ENCODE data around the gene RGS8. TPM values are rescaled to one million over a fixed set of nuclear protein-coding genes. Genes with fewer than 3 reads are reported as not detected.

The RGS8 gene
- polyA plus RNA-seq, 3 donors = not detected

- no peak overlapping the region for H2AFZ ChIP-seq (ENCODE audit: insufficient read depth, low read depth, low read length, poor library complexity, severe bottlenecking)
- H3K36me3 Mint-ChIP-seq = no peaks in the 10 kb centered on the region
- no peak overlapping the region for H3K4me3 Mint-ChIP-seq
- H3K9ac ChIP-seq (ENCODE audit: insufficient read depth, low read length, poor library complexity, severe bottlenecking) = no peak overlapping the region
- H3K27ac Mint-ChIP-seq = no peak overlapping the region
- no peaks in the 10 kb centered on the region for H3K9me3 ChIP-seq (replicated peaks in 1 of 2; ENCODE audit: control insufficient read depth in 1 of 2, insufficient read depth in 1 of 2, low read length in 2 of 2)
- no peak for TF ChIP-seq CTCF (IDR thresholded peaks at IDR 0.05)
- no peaks in the 10 kb centered on the region for H4K20me1 ChIP-seq (ENCODE audit: insufficient read depth, low read length)
- no peak for DNase-seq
- no CpG with 5 or more reads among the region's 7 CpGs for WGBS (ENCODE audit: insufficient coverage)
- H3K4me2 ChIP-seq (replicated peaks; ENCODE audit: extremely low read depth, low read length, poor library complexity, severe bottlenecking) = no peak overlapping the region
- H3K4me3 ChIP-seq (replicated peaks in 1 of 3; ENCODE audit: low read depth in 2 of 3, low read length in 3 of 3) = no peak overlapping the region
- no peak overlapping the region for H3K27ac ChIP-seq (ENCODE audit: low read depth in 1 of 2, low read length in 2 of 2)
- H3K4me1 Mint-ChIP-seq = no peaks in the 10 kb centered on the region
- no peaks in the 10 kb centered on the region for H3K27me3 ChIP-seq (ENCODE audit: control insufficient read depth in 2 of 2, insufficient read depth in 2 of 2, low read length in 2 of 2)
- H3K79me2 ChIP-seq (ENCODE audit: insufficient read depth, low read length) = no peaks in the 10 kb centered on the region
- no peaks in the 10 kb centered on the region for H3K4me1 ChIP-seq (ENCODE audit: control insufficient read depth in 1 of 2, insufficient read depth in 2 of 2, low read length in 2 of 2)
- intact Hi-C loops (cut with micrococcal nuclease) = no loop called here
- peaks cover 0 to 5% (median 0%) of the 10 kb centered on the region in 7 donors for H3K9me3 Mint-ChIP-seq
- H3K27me3 Mint-ChIP-seq (ENCODE audit: low read depth in 3 of 3) = peaks cover 0 to 7% (median 4%) of the 10 kb centered on the region in 3 donors
- H3K36me3 ChIP-seq (replicated peaks in 1 of 2; ENCODE audit: control insufficient read depth in 1 of 2, insufficient read depth in 2 of 2, low read length in 2 of 2) = no peaks in the 10 kb centered on the region
Measured at GRCh38 chr1:182649041-182649440, 35.3 kb downstream of the RGS8 start.

- no peak overlapping the region for H2AFZ ChIP-seq (ENCODE audit: insufficient read depth, low read depth, low read length, poor library complexity, severe bottlenecking)
- H3K9me3 Mint-ChIP-seq = peaks cover 0 to 5% (median 0%) of the 10 kb centered on the region in 7 donors
Measured at GRCh38 chr1:182646739-182647138, 37.6 kb downstream of the RGS8 start.

More at GRCh38 chr1:182646739-182647138, 37.6 kb downstream of the RGS8 start:
- Histone ChIP-seq H3K27ac (ENCODE audit: low read depth in 1 of 2, low read length in 2 of 2) (no peak overlapping the region), H3K79me2 (ENCODE audit: insufficient read depth, low read length) (no peaks in the 10 kb centered on the region), H3K9ac (ENCODE audit: insufficient read depth, low read length, poor library complexity, severe bottlenecking) (no peak overlapping the region), H3K4me3 (replicated peaks in 1 of 3; ENCODE audit: low read depth in 2 of 3, low read length in 3 of 3) (no peak overlapping the region), H3K4me2 (replicated peaks; ENCODE audit: extremely low read depth, low read length, poor library complexity, severe bottlenecking) (no peak overlapping the region), H3K27me3 (ENCODE audit: control insufficient read depth in 2 of 2, insufficient read depth in 2 of 2, low read length in 2 of 2) (no peaks in the 10 kb centered on the region), H3K4me1 (ENCODE audit: control insufficient read depth in 1 of 2, insufficient read depth in 2 of 2, low read length in 2 of 2) (no peaks in the 10 kb centered on the region), H3K36me3 (replicated peaks in 1 of 2; ENCODE audit: control insufficient read depth in 1 of 2, insufficient read depth in 2 of 2, low read length in 2 of 2) (no peaks in the 10 kb centered on the region), H3K9me3 (replicated peaks in 1 of 2; ENCODE audit: control insufficient read depth in 1 of 2, insufficient read depth in 1 of 2, low read length in 2 of 2) (no peaks in the 10 kb centered on the region), H4K20me1 (ENCODE audit: insufficient read depth, low read length) (no peaks in the 10 kb centered on the region)
- Mint-ChIP-seq H3K27ac (no peak overlapping the region), H3K27me3 (ENCODE audit: low read depth in 3 of 3) (peaks cover 2 to 7% (median 4%) of the 10 kb centered on the region in 3 donors), H3K4me3 (no peak overlapping the region), H3K4me1 (no peaks in the 10 kb centered on the region), H3K36me3 (no peaks in the 10 kb centered on the region)
- intact Hi-C loops (cut with micrococcal nuclease) = no loop called here
- TF ChIP-seq CTCF (IDR thresholded peaks at IDR 0.05) = no peak
- 95% methylated on average over 2 of the region's 2 CpGs for WGBS (ENCODE audit: insufficient coverage)
- DNase-seq = no peak
